Gastrocnemius medialis (tissue), 4 donors: ENCODE results near the gene UNC13B.

Experiments used
- POLR2A ChIP-seq, 2 donors: fragments of 450-650 bp; IDR thresholded peaks; one replicate each; pipeline ENCODE4 v1.6.1; 2017; ENCODE audit warnings: antibody characterized with exemption in 2 of 2, mild to moderate bottlenecking in 2 of 2, moderate library complexity in 2 of 2
- TF ChIP-seq, protein P1 (sequence below), 5 experiments: fragments of 450-650 bp in 3 of 5; fragments of 200-600 bp in 2 of 5; sonication (generic) in 2 of 5; IDR thresholded peaks in 4 of 5; conservative IDR thresholded peaks in 1 of 5; 1 replicate in 4 of 5; 2 replicates in 1 of 5; pipeline ENCODE4 v1.5.1; 2016 to 2019; ENCODE audit warnings: antibody characterized with exemption in 5 of 5, mild to moderate bottlenecking in 3 of 5, moderate library complexity in 3 of 5

DNA sequence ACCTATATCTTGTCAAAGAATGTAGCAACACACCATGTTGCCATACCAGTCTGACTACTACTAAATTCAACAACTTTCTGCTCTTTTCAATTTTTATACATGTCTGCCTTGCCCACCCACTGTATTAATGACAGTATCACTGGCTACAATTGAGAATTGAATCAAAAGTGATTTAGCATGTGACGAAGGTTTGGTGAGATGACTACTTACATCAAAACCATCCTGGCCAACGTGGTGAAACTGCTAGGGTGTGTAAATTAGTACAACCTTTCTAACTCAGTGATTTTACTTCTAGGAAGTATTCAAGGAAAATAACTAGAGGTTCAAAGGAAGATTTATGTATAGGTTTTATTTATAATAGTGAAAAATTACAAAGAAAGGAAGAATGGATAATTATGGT lies 109.8 kb downstream of the UNC13B start:
- no peak for TF ChIP-seq POLR2A (IDR thresholded peaks at IDR 0.05)
- TF ChIP-seq, protein P1, sequence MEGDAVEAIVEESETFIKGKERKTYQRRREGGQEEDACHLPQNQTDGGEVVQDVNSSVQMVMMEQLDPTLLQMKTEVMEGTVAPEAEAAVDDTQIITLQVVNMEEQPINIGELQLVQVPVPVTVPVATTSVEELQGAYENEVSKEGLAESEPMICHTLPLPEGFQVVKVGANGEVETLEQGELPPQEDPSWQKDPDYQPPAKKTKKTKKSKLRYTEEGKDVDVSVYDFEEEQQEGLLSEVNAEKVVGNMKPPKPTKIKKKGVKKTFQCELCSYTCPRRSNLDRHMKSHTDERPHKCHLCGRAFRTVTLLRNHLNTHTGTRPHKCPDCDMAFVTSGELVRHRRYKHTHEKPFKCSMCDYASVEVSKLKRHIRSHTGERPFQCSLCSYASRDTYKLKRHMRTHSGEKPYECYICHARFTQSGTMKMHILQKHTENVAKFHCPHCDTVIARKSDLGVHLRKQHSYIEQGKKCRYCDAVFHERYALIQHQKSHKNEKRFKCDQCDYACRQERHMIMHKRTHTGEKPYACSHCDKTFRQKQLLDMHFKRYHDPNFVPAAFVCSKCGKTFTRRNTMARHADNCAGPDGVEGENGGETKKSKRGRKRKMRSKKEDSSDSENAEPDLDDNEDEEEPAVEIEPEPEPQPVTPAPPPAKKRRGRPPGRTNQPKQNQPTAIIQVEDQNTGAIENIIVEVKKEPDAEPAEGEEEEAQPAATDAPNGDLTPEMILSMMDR (IDR thresholded peaks at IDR 0.05 in 4 of 5, conservative IDR thresholded peaks at IDR 0.05 in 1 of 5) = no peak
